ENCODE measurements around the gene ADAMTS2.

The ADAMTS2 gene

GRCh38 chr5:179177711-179178575, 167.3 kb downstream of the ADAMTS2 start:
- Mint-ChIP-seq H3K4me3 (no peak overlapping the region), H3K4me1 (peaks cover 22% of the 10 kb centered on the region), H3K27me3 (peaks cover 11% of the 10 kb centered on the region), H3K9me3 (peaks cover 5 to 18% of the 10 kb centered on the region in 2 donors), H3K27ac (no peak overlapping the region)
- ATAC-seq (no peak), DNase-seq (no peak)

DNA sequence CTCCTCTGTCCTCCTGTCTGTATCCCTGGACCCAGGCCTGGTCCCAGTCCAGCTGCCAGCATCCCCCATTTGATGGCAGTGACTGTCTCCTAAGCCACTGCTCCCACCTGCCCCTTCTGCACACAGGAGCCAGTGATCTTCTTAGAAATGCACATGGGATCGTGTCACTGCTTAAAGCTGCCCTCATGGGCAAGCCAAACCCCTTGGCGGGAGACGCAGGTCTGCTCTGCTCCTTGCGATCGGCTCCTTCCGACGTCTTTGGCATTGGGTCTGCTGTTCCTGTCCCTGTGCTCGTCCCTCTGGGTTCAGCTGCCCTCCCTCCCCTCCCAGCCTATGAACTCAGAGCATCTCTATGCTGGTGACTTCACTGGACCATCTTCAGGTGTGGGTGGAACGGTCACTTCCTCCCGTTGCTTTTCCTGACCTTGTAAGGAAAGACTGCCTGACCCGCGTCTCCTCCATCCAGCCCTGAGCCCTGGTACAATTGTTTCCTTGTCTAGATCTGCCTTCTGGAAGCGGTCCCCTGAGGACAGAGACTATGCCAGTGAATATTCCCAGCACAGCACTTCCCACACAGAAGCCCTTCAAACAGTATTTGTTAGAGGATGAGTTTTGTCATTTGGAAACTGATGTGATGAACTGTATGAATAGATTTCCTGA, 168.6 kb downstream of the ADAMTS2 start:
- ATAC-seq: no peak
- Mint-ChIP-seq H3K9me3 (peaks cover 5 to 18% of the 10 kb centered on the region in 2 donors), H3K27ac (no peak overlapping the region), H3K4me3 (no peak overlapping the region), H3K27me3 (peaks cover 1% of the 10 kb centered on the region), H3K4me1 (peaks cover 13% of the 10 kb centered on the region)
- DNase-seq: no peak

DNA sequence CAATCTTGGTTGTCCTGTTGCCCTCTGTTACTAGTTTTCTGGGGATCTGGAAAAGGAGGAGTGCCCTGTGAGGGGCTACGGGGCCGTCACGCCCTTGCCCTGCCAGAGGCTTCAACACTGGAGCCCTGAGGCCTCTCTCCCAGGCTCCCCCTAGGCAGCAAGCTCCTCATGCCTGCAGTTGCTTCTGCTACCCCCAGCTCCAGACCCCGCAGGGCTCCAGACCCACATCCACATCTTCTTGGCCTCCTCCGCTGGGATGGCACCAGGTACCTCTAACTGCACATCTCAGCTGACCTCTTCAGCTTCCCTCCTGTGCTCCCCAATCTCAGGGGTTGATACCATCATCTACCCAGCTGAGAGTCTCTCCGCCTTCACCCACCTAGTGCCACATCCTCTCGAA, 169.1 kb downstream of the ADAMTS2 start:
- Mint-ChIP-seq H3K4me3 (no peak overlapping the region), H3K27ac (no peak overlapping the region), H3K27me3 (no peaks in the 10 kb centered on the region), H3K4me1 (peaks cover 8% of the 10 kb centered on the region), H3K9me3 (peaks cover 5 to 18% of the 10 kb centered on the region in 2 donors)
- no peak for ATAC-seq
- no peak for DNase-seq

- no peak overlapping the region for H3K4me3 Mint-ChIP-seq
- H3K9me3 Mint-ChIP-seq: peaks cover 0 to 3% of the 10 kb centered on the region in 2 donors
- ATAC-seq: no peak
- H3K27me3 Mint-ChIP-seq: peaks cover 12% of the 10 kb centered on the region
- peaks cover 10% of the 10 kb centered on the region for H3K4me1 Mint-ChIP-seq
- H3K27ac Mint-ChIP-seq: no peak overlapping the region
- DNase-seq: no peak
These were observed 173.2 kb downstream of the ADAMTS2 start for GRCh38 chr5:179171816-179172745.

DNA sequence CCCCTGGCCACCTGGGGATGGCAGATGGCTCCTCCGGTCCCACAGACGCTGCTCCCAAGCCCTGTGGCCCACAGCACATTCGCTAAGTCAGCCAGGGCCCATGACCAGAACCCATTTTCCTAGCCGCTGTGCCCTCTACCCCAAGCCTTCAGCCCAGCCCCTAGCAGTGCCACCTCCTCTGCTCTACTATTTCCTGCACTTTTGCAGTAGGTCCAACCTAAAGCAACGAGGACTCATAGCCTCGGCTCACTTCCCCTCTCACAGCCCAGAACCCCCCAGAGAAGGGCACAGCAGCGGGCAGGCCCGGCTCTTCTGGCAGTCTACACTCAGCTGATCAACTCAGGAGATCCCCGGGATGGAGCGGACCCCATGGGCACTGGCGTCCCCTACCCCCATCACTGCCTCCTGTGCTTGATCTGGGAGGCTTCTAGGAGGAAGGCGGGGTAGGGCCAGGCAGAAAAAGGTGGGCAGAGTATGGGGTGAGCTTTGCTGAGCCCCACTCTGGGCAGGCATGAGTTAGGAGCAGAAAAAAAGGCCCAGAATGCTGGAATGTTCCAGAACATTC, 173.9 kb downstream of the ADAMTS2 start:
- no peak overlapping the region for H3K4me3 Mint-ChIP-seq
- peaks cover 12% of the 10 kb centered on the region for H3K27me3 Mint-ChIP-seq
- H3K9me3 Mint-ChIP-seq: peaks cover 0 to 3% of the 10 kb centered on the region in 2 donors
- H3K4me1 Mint-ChIP-seq: peaks cover 10% of the 10 kb centered on the region
- DNase-seq (no peak), ATAC-seq (no peak)
- no peak overlapping the region for H3K27ac Mint-ChIP-seq

- no peak for ATAC-seq
- peaks cover 10% of the 10 kb centered on the region for H3K4me1 Mint-ChIP-seq
- peaks cover 12% of the 10 kb centered on the region for H3K27me3 Mint-ChIP-seq
- H3K4me3 Mint-ChIP-seq: no peak overlapping the region
- no peak overlapping the region for H3K27ac Mint-ChIP-seq
- H3K9me3 Mint-ChIP-seq: peaks cover 0 to 3% of the 10 kb centered on the region in 2 donors
- DNase-seq: no peak
These were observed 174.7 kb downstream of the ADAMTS2 start for GRCh38 chr5:179170606-179171005.

DNA sequence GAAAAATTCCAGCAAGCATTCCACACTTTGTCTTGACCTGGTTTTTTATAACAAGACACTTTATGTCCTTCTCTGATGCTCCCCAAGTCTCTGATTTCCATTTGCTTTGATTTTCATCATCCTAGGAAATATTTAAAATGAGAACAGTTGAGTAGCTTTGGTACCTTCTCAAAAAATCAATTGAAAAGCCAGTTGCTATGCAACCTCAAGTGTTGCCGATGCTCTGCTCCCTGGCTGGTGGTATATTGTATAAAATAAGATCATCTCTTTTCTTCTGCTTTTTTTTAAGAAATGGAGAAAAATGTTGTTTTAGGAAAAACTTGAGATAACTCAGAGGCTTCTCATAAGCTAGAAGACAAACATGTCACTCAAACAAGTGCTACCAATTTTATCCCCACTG, 175.4 kb downstream of the ADAMTS2 start:
- H3K27me3 Mint-ChIP-seq: peaks cover 12% of the 10 kb centered on the region
- no peak for ATAC-seq

DNA sequence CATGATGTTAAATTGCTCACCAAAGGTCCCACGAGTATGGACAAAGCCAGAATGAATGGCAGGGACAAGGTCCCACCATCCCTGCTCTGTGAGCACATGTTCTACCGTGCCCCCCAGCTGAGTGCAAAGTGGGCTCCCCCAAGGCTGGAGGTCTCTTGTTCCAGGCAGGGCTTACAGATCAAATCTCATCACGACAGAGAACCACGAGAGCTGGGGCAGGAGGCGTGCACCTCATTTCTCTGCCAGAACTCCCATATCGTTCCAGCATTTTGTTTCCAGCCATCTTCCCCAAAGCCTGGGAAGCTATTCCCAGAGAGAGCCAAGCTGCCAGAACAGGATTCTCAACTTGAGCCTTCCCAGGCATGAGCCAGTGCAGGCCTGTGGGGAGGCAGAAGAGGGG, 176.6 kb downstream of the ADAMTS2 start:
- ATAC-seq: no peak

More for the DNA sequence above, 175.4 kb downstream of the ADAMTS2 start:
- Mint-ChIP-seq H3K9me3 (peaks cover 0 to 3% of the 10 kb centered on the region in 2 donors), H3K4me1 (peaks cover 10% of the 10 kb centered on the region), H3K27ac (no peak overlapping the region), H3K4me3 (no peak overlapping the region)
- DNase-seq: no peak

DNA sequence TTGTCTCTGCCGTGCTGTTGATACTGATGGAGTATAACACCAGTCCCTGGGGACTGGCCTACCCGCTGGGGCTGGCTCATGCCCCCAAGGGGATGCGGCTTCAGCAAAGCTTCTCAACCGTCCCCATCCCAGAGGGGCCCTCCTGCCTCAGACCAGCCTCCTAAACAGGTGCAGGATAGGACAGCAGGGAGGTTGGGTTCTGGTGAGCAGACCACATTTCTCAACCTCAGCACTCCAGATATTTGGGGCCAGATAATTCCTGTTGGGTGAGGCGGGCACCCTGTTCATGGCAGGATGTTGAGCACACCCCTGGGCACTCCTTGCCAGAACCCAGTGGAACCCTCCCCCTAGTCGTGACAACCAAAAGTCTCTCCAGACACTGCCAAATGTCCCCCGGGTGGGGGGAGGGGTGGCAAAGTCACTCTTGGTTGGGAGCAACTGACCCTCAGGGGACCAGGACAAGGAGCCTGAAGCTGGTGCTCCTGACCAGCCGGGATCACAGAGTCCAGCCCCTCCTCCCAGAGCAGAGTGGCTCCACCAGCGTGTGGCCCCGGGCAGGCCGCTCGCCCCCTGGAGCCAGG, 177.3 kb downstream of the ADAMTS2 start:
- peak overlapping the region in 1 of 2 donors; percentile 75 for H3K27ac Mint-ChIP-seq
- DNase-seq: no peak

More for the DNA sequence above, 176.6 kb downstream of the ADAMTS2 start:
- Mint-ChIP-seq H3K4me1 (peaks cover 10% of the 10 kb centered on the region), H3K27me3 (peaks cover 12% of the 10 kb centered on the region), H3K4me3 (no peak overlapping the region), H3K9me3 (peaks cover 0 to 3% of the 10 kb centered on the region in 2 donors), H3K27ac (peak overlapping the region in 1 of 2 donors; percentile 72)
- DNase-seq: no peak

DNA sequence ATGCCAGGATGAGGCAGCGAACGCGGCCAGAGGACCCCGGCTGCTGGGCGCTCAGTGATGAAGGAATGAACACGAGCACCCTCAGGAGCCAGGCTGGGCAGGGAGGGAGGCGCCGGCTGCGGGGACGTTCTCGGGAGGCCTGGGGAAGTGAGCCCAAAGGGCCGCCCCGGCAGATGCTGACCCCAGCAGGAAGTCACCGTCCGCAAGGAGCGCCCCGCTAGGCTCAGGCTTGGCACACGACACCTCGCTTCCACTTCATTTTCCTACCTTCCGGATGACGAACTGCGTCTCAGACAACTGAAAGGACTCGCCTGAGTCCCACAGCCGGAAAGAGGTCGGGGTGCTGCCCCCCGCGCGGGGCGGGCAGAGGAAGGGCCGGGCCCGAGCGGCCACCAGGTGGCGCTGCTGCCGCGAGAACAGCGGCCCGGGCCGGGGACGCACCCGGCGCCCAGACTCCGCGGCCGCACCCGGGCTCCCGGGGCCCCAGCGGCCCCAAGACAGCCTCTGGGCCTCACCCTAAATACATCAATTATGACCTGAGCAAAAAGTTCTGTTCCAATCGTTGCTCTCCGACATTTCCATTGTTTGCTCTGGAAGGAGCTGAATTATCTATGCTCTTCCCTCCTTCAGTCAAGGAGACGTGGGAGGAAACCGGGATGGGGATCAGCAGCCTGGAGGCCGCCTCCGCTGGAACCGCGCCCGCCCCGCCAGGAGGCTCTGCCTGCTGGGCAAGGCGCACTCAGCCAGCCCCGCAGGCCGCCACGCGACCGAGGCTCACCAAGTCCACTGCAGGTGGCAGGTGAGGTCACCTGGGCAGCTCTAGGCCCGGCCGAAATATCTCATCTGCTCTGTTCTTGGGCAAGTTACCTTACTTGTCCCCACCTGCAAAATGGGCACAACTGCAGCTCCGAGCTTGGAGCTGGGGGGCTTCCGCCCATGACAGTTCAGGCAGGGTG, 178.1 kb downstream of the ADAMTS2 start:
- H3K4me3 Mint-ChIP-seq: peak overlapping the region; percentile 64 to 76
- ATAC-seq (peak; percentile 90), DNase-seq (peak; percentile 79 to 80)
- H3K27me3 Mint-ChIP-seq: peaks cover 12% of the 10 kb centered on the region
- peaks cover 3 to 11% of the 10 kb centered on the region in 2 donors for H3K9me3 Mint-ChIP-seq
- peak overlapping the region in 1 of 2 donors; percentile 75 for H3K27ac Mint-ChIP-seq
- H3K4me1 Mint-ChIP-seq: peaks cover 10% of the 10 kb centered on the region

More for the DNA sequence above, 177.3 kb downstream of the ADAMTS2 start:
- Mint-ChIP-seq H3K9me3 (peaks cover 3% of the 10 kb centered on the region in 2 donors), H3K4me3 (peak overlapping the region in 1 of 2 donors; percentile 60), H3K4me1 (peaks cover 10% of the 10 kb centered on the region), H3K27me3 (peaks cover 12% of the 10 kb centered on the region)
- no peak for ATAC-seq

DNA sequence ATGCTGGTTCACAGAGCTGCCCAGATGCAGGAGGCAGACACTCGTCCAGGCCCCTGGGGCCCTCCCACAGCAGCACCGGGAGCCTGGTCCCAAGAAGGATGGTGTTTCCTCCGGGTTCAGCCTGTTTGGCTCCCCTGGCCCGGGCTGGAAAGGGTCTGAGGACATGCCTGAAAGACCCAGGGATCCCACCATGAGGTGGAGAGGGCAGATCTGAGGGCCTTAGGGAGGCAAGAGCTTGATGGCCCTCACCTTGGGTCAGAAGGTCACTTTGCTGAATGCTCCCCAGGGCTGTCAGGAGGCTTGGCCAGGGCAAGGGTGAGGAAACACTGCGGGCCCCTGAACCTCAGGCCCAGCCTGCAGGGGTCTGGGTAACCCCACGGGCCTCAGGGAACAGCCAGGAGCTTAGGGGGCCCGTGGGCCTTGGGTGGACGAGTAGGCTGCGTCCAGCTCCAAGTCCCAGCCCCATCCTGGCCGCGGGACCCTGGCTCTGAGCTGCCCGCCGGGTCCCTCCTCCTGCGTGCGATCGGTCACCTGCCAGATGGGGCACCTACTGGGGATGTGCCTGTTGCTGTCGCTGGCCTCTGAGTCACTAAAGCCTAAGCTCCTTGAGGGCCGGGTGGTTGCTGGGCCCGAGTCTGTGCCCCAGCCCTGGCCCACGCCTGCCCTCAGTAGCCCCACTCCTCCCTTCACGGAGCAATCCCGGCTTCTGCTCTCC, 178.9 kb downstream of the ADAMTS2 start:
- Mint-ChIP-seq H3K27me3 (peaks cover 12% of the 10 kb centered on the region), H3K27ac (peak overlapping the region in 1 of 2 donors; percentile 23), H3K4me3 (peak overlapping the region in 1 of 2 donors; percentile 48), H3K4me1 (peaks cover 10% of the 10 kb centered on the region), H3K9me3 (peaks cover 3 to 16% of the 10 kb centered on the region in 2 donors)
- peak; percentile 24 for ATAC-seq
- no peak for DNase-seq

GRCh38 chr5:179165421-179166170, 179.7 kb downstream of the ADAMTS2 start:
- H3K27ac Mint-ChIP-seq: no peak overlapping the region
- ATAC-seq: no peak
- H3K4me3 Mint-ChIP-seq: peak overlapping the region in 1 of 2 donors; percentile 48
- peaks cover 12% of the 10 kb centered on the region for H3K27me3 Mint-ChIP-seq
- peaks cover 10% of the 10 kb centered on the region for H3K4me1 Mint-ChIP-seq
- H3K9me3 Mint-ChIP-seq: peaks cover 7 to 23% of the 10 kb centered on the region in 2 donors
- no peak for DNase-seq
